Colon (tissue), 2 donors: ENCODE measurements around the gene ARSB.
A peak's percentile ranks its signal among the peaks of the same experiment; 100 is the strongest.
"Not testable (repeated sequence)": the region's sequence is repeated elsewhere in the genome, so short reads cannot be mapped to it uniquely, and the experiment has no call there.

Source experiments
- FAIRE-seq: peaks from 2 replicates; lab custom pipeline; 2012; peaks lifted over from hg19 to GRCh38; lab: Jason Lieb, UNC
- donor health status: control.
- donor health status: control.

The ARSB gene

GRCh38 chr5:78993165-78993564 lies 8.1 kb upstream of the ARSB start:
- FAIRE-seq = no peak

- no peak for FAIRE-seq
Measured at GRCh38 chr5:78992146-78992545, 7.0 kb upstream of the ARSB start.

GRCh38 chr5:78989080-78989479 lies 4.0 kb upstream of the ARSB start:
- no peak for FAIRE-seq

- FAIRE-seq = no peak
Measured at GRCh38 chr5:78985725-78986223, 664 bp upstream of the ARSB start.

- no peak for FAIRE-seq
Measured at GRCh38 chr5:78984439-78985115, 533 bp downstream of the ARSB start.

- no peak for FAIRE-seq
Measured at GRCh38 chr5:78983601-78984438, 1.3 kb downstream of the ARSB start.

GRCh38 chr5:78983194-78983593 lies 1.9 kb downstream of the ARSB start:
- not testable (repeated sequence) for FAIRE-seq

GRCh38 chr5:78979909-78980308 lies 5.2 kb downstream of the ARSB start:
- FAIRE-seq = no peak

GRCh38 chr5:78979117-78979742 lies 5.9 kb downstream of the ARSB start:
- no peak for FAIRE-seq

GRCh38 chr5:78975035-78975434 lies 10.1 kb downstream of the ARSB start:
- FAIRE-seq = no peak

GRCh38 chr5:78974601-78975000 lies 10.5 kb downstream of the ARSB start:
- no peak for FAIRE-seq

GRCh38 chr5:78974011-78974410 lies 11.1 kb downstream of the ARSB start:
- FAIRE-seq = no peak

- no peak for FAIRE-seq
Measured at GRCh38 chr5:78972654-78973428, 12.3 kb downstream of the ARSB start.

- no peak for FAIRE-seq
Measured at GRCh38 chr5:78971998-78972397, 13.1 kb downstream of the ARSB start.

- FAIRE-seq = no peak
Measured at GRCh38 chr5:78968781-78969180, 16.3 kb downstream of the ARSB start.

- FAIRE-seq = no peak
Measured at GRCh38 chr5:78964889-78965288, 20.2 kb downstream of the ARSB start.

GRCh38 chr5:78961743-78962142 lies 23.4 kb downstream of the ARSB start:
- no peak for FAIRE-seq

GRCh38 chr5:78959767-78960166 lies 25.3 kb downstream of the ARSB start:
- no peak for FAIRE-seq

- FAIRE-seq = peak; percentile 57
Measured at GRCh38 chr5:78958672-78959445, 26.3 kb downstream of the ARSB start.

GRCh38 chr5:78956901-78957300 lies 28.2 kb downstream of the ARSB start:
- no peak for FAIRE-seq

- no peak for FAIRE-seq
Measured at GRCh38 chr5:78953092-78953800, 31.9 kb downstream of the ARSB start.
